ENCODE measurements around the gene CACNA1D.
A peak's percentile ranks its signal among the peaks of the same experiment; 100 is the strongest.

Gene CACNA1D

GRCh38 chr3:53709860-53710674 lies 215.7 kb downstream of the CACNA1D start:
- H3K4me3 ChIP-seq (ENCODE audit: control insufficient read depth, low read depth, low read length) = no peak overlapping the region
- TF ChIP-seq CTCF (IDR thresholded peaks at IDR 0.05; ENCODE audit: control insufficient read depth, insufficient read depth, low read depth, low read length, missing control alignments) = peak; percentile 80
- DNase-seq (ENCODE audit: low read depth) = no peak

- TF ChIP-seq CTCF (IDR thresholded peaks at IDR 0.05; ENCODE audit: control insufficient read depth, insufficient read depth, low read depth, low read length, missing control alignments) = no peak
Measured at GRCh38 chr3:53711387-53711786, 217.0 kb downstream of the CACNA1D start.

GRCh38 chr3:53712817-53713388 lies 218.5 kb downstream of the CACNA1D start:
- no peak for TF ChIP-seq CTCF (IDR thresholded peaks at IDR 0.05; ENCODE audit: control insufficient read depth, insufficient read depth, low read depth, low read length, missing control alignments)
- no peak for DNase-seq (ENCODE audit: low read depth)
- H3K4me3 ChIP-seq (ENCODE audit: control insufficient read depth, low read depth, low read length) = no peak overlapping the region

More at GRCh38 chr3:53711387-53711786, 217.0 kb downstream of the CACNA1D start:
- no peak for DNase-seq (ENCODE audit: low read depth)
- H3K4me3 ChIP-seq (ENCODE audit: control insufficient read depth, low read depth, low read length) = no peak overlapping the region

GRCh38 chr3:53713626-53714025 lies 219.2 kb downstream of the CACNA1D start:
- no peak for DNase-seq (ENCODE audit: low read depth)
- TF ChIP-seq CTCF (IDR thresholded peaks at IDR 0.05; ENCODE audit: control insufficient read depth, insufficient read depth, low read depth, low read length, missing control alignments) = no peak
- H3K4me3 ChIP-seq (ENCODE audit: control insufficient read depth, low read depth, low read length) = no peak overlapping the region

- no peak overlapping the region for H3K4me3 ChIP-seq (ENCODE audit: control insufficient read depth, low read depth, low read length)
- TF ChIP-seq CTCF (IDR thresholded peaks at IDR 0.05; ENCODE audit: control insufficient read depth, insufficient read depth, low read depth, low read length, missing control alignments) = no peak
- no peak for DNase-seq (ENCODE audit: low read depth)
Measured at GRCh38 chr3:53715815-53716483, 221.5 kb downstream of the CACNA1D start.

- no peak overlapping the region for H3K4me3 ChIP-seq (ENCODE audit: control insufficient read depth, low read depth, low read length)
- DNase-seq (ENCODE audit: low read depth) = no peak
- no peak for TF ChIP-seq CTCF (IDR thresholded peaks at IDR 0.05; ENCODE audit: control insufficient read depth, insufficient read depth, low read depth, low read length, missing control alignments)
Measured at GRCh38 chr3:53716998-53717397, 222.6 kb downstream of the CACNA1D start.

Data from AG09309 (cell line).